Skin of body (tissue), 2 donors: Measurements from ENCODE around the gene PTAR1. TPM values are rescaled to one million over a fixed set of nuclear protein-coding genes. Genes with fewer than 3 reads are reported as not detected.
"Not testable (repeated sequence)": the region's sequence is repeated elsewhere in the genome, so short reads cannot be mapped to it uniquely, and the experiment has no call there.

Source experiments
- DNase-seq: peaks from one replicate; lab custom pipeline; 2025; lab: John Stamatoyannopoulos, UW
- total RNA-seq: library from RNA; depleted of rRNA; stranded (reverse); fragments of >200 nt; gene quantifications from one replicate; pipeline ENCODE4 v1.2.3, GENCODE V29; 2014

PTAR1 gene
- 76.3 TPM for total RNA-seq

DNA sequence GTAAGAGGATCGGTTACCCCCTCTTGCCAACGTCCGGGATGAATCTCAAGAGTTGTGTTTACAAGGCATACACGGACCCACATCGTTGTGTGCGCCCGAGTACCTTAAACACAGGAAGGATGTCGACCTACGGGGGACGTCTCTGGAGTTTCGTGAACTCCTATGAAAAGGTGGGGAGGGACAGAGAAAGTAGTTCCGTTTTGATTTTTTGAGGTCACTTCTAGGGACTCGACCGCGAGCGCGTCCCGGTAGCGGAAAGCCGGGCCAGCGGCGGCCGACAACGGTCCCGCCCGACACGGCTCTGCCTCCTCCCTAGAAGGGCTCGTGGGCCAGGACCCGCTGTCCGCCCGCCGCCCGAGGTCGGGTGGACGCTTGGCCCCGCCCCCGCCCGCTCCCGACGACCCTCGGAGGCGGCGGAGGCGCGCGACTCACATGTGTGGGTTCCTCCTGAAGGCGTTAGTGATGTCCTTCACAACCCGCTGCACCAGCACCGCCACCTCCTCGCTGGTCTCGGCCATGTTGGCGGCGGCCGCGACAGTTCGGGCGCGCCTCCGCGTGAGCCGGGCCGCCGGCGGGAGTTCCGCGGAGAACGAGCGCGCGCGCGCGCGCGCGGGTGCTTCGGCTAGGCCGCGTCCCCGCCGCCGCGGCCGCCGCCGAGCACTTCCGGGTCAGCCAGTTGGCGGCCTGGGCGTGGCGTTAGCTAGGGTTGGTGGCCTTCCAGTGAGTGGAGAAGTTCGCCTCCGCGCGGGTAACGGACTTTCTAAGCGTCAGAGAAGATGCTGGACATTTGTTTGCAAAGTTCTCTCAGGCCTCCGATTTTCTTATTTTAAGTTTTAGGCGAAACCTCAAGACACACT lies at the start of gene PTAR1:
PTAR1 (minus strand) TSS at position 591 of the 857 bp plus-strand sequence; CDS start at position 518, 73 bp downstream.
- peak; percentile 90 for DNase-seq

GRCh38 chr9:69809304-69809863 lies 49.6 kb upstream of the PTAR1 start:
- DNase-seq = no peak

- no peak for DNase-seq
Measured at GRCh38 chr9:69806627-69807026, 46.8 kb upstream of the PTAR1 start.

GRCh38 chr9:69805962-69806515 lies 46.2 kb upstream of the PTAR1 start:
- no peak for DNase-seq

GRCh38 chr9:69801989-69802388 lies 42.2 kb upstream of the PTAR1 start:
- DNase-seq = no peak

DNA sequence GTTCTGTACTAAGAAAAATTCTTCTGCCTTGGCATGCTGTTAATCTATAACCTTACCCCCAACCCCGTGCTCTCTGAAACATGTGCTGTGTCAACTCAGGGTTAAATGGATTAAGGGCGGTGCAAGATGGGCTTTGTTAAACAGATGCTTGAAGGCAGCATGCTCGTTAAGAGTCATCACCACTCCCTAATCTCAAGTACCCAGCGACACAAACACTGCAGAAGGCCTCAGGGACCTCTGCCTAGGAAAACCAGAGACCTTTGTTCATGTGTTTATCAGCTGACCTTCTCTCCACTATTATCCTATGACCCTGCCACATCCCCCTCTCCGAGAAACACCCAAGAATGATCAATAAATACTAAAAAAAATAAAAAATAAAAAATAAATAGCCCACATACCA lies 40.2 kb upstream of the PTAR1 start:
- DNase-seq = not testable (repeated sequence)

- DNase-seq = not testable (repeated sequence)
Measured at GRCh38 chr9:69799521-69799920, 39.7 kb upstream of the PTAR1 start.

- DNase-seq = no peak
Measured at GRCh38 chr9:69798744-69799143, 38.9 kb upstream of the PTAR1 start.

GRCh38 chr9:69797675-69798074 lies 37.9 kb upstream of the PTAR1 start:
- DNase-seq = no peak

DNA sequence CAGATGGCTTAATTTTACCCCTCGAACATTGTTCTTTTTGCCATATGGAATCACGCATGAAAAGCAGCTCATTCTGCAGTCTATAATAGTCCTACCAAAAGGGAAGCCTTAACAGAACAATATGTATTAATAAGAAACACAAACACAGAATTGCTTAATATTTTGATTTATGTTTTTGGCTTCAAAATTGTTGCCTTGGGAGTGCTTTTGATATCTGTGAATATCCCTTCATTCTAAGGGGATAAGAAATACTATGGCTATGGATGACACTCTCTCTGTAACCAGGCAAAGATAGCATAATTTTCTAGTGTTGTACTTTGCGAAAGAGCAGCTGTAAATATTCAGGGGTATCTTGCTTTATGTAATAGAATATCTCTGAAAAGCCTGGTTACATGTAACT lies 34.5 kb upstream of the PTAR1 start:
- DNase-seq = no peak

GRCh38 chr9:69785757-69786156 lies 25.9 kb upstream of the PTAR1 start:
- DNase-seq = no peak

DNA sequence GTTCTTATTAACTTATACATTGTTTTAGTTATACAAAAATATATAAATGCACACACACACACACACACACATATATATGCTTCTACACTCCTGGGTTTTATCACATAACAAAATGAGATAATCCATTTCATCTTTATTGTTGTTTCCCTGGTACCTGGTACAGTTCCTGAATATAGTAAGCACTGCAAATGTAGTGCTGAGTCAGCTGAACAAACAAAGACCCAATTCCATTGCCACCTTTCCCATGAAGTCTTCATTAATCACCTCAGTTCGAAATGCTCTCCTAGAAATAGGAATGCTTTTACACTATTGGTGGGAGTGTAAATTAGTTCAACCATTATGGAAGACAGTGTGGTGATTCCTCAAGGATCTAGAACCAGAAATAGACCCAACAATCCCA lies 13.4 kb upstream of the PTAR1 start:
- no peak for DNase-seq

- DNase-seq = no peak
Measured at GRCh38 chr9:69771775-69772418, 12.1 kb upstream of the PTAR1 start.

DNA sequence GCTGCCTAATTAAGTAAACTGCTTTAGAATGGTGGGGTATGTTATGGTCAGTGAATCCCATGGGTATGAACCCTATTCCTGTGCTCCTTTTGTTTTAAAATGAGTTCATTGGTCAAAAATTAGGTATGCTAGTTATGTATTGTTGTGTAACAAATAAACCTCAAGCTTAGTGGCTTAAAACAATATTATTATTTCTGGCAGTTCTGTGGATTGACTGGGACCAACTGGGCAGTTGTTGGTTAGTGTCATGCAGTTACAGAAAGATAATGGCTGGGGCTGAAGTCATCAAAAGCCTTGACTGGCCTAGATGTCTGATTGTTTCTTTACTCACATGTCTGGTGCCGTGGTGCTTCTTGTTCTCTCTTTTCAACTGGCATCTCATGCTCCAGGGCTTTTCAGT lies 8.9 kb upstream of the PTAR1 start:
- no peak for DNase-seq

DNA sequence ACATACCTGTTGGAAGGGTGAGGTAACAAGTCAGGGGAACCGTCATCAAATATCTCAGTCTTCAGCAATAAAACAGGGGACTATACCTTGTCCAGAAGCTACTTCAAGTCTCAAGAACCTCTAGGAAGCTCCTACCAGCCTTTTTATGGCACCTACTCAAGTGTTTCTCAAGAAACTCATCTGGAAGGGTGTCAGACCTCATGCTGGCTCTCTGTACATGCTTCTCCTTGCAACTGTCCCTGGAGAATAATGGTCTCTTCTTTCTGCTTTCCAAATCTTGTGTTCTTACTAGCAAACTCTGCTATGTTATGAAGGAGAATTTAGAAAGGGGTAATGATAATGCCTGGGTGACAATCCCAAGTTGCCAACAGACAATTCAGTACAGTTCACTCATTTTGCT lies 8.3 kb upstream of the PTAR1 start:
- no peak for DNase-seq

- DNase-seq = not testable (repeated sequence)
Measured at GRCh38 chr9:69763862-69764261, 4.1 kb upstream of the PTAR1 start.

- no peak for DNase-seq
Measured at GRCh38 chr9:69762527-69762926, 2.7 kb upstream of the PTAR1 start.

DNA sequence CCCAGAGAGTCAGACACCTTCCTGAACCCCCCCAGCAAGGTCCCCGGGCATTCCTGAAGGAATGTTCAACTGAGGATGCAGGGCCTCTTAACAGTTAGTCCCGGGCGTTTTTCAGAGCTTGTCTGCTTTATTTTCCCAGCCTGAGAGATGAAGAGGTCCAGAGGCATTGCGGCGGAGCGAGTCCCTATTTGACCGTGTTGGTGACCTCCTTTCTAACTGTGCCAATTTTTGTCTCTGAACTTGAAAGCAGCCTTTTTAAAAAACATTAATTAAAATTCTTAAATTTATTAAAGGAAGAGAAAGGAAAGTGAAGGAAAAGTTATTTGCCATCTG lies 433 bp upstream of the PTAR1 start:
- no peak for DNase-seq

DNA sequence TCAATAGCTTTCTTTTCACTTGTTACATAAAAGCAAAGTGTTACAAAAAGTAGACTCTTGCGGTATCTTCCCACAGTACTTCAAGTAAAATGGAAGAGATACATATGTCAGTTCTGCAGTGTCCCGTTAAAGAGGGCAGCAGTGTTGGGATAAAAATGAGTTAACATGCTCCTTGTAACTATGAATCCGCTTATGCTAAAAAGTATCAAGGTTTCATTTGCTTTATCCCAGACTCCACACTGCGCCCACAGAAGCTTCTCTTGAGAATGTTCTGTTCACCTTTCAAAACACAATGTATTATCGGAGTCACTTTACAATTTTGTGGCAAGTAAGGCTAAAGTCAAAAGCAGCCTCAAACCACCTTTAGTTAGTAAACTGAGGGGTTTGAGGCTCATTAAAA lies 790 bp downstream of the PTAR1 start:
- DNase-seq = peak; percentile 36

DNA sequence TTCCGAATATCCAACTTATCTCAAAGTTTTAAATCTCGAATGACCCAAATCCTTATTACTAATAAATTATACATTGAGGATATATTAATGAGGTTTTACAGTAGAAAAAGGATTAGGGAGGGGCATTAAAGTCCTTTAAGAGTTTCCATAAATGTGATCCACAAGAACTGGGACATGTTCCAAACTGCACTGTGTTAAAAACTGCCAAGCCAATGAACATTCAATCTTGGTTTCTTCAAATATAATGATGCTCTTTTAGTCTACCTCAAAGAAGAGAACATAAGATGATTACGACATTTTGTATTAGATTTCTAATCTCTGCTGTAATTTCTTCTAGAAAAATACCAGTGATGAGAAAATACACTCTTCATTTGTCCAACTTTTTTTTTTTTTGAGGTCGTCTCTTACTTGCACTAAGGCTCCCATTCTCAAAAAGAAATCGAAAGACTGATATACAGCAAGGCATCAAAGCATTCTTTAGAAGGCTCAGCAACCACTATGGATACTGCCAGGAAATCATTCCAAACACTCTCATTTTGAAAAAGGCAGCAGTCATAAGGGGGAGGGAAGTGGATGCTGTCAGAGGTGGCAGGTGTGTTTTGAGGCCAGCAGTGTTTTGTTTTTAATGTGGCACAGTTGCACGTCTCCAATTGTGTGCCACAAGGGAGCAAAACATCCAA lies 1.7 kb downstream of the PTAR1 start:
- peak; percentile 25 for DNase-seq

DNA sequence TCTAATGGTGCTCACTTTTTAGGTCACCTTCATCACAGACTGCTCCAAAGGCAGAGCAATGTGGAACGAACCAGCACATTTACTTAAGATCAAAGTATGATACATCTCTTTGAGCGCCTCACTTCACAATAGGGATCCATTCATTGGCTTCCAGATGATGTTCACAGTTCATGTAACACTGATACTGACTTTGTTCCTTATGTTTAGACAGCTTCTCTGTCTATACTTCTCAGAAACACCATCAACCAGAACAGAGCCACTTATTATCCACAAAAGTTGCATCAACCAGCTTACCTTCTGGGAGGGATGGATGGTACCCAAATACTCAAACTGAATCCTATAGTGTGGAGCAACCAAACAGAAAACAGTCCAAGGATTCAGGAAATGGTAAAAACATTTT lies 4.6 kb downstream of the PTAR1 start:
- no peak for DNase-seq

- no peak for DNase-seq
Measured at GRCh38 chr9:69753830-69754229, 6.0 kb downstream of the PTAR1 start.
